Upper lobe of right lung (tissue), 1 donor: ENCODE results near the gene DMAC1. TPM values are rescaled to one million over a fixed set of nuclear protein-coding genes. Genes with fewer than 3 reads are reported as not detected.
A peak's percentile ranks its signal among the peaks of the same experiment; 100 is the strongest.

Source experiments
- ATAC-seq: fragments of 200-7000 bp; cut with Tn5 transposase; one replicate; pipeline ENCODE4 v1.9.1; 2020; ENCODE audit warnings: mild to moderate bottlenecking, moderate library complexity
- DNase-seq: peaks from one replicate; pipeline ENCODE4 v3.0.0-alpha.2; 2020
- H3K27ac ChIP-seq: fragments of 200-600 bp; one replicate; pipeline ENCODE4 v1.8.0; 2022
- H3K27me3 ChIP-seq: fragments of 200-600 bp; one replicate; pipeline ENCODE4 v1.8.0; 2022; ENCODE audit warnings: mild to moderate bottlenecking
- H3K36me3 ChIP-seq: fragments of 200-600 bp; one replicate; pipeline ENCODE4 v1.8.0; 2022
- H3K4me1 ChIP-seq: fragments of 200-600 bp; one replicate; pipeline ENCODE4 v1.8.0; 2022
- H3K4me3 ChIP-seq: fragments of 200-600 bp; one replicate; pipeline ENCODE4 v1.8.0; 2022; ENCODE audit warnings: mild to moderate bottlenecking
- H3K9me3 ChIP-seq: fragments of 200-600 bp; one replicate; pipeline ENCODE4 v1.8.0; 2022
- intact Hi-C: fragments of 100-400 bp; cut with DNase I; formaldehyde crosslinking; loops from one replicate; pipeline ENCODE4 v1.11.0; 2022
- total RNA-seq: library from RNA; stranded (reverse); fragmentation: NEBNext Ultra II Directional; extraction: Animal tissue kit (Norgen Biotek cat#: 25700); gene quantifications from one replicate; pipeline ENCODE4 v1.2.1, GENCODE V29; 2021
- TF ChIP-seq, protein P1 (sequence below): fragments of 200-600 bp; IDR thresholded peaks from one replicate; pipeline ENCODE4 v1.8.0; 2022; ENCODE audit warnings: antibody characterized with exemption
- donor health status: DM: no; HTN: yes; CAD: no; lungs with severe emphysema.

Gene DMAC1
- total RNA-seq, 1 donor from 2014 or later: 36.0 TPM

DNA sequence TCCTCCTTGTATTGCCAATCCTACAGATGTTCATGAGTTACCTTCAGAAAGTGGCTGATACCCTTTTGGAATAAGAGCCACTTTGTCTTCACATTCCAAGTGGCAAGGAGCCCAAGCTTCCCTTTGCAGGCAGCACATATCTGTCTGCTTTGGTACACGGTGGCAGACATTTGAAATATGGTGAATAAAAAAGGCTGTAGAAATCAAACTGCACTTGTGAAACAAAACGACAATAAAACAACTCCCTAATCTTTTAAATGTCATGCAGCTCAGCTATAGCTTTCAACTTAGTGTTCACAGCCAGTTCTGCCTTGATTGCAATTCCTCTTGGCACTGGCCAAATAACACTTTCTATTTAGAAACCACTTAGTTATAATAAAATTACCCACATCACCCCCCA lies 35.0 kb upstream of the DMAC1 start:
- no peak for ATAC-seq

DNA sequence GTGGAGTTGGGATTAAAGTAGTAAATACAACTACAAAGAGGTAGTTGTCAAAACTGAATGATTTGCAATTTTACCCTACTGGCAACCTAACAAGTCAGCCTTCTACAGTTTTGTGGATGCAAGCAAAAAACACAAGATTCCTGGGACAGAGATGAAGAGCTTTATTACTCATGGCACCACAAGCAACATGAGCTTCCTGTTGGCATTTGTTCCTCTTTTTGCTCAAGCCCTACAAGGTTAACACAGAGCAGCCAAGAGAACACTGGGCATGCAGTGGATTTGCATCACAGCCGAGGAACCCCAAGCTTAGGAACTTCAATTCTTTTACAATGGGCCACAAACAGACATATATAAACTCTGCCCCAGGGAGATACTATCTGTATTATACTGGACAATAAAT lies 28.8 kb upstream of the DMAC1 start:
- TF ChIP-seq, protein P1, sequence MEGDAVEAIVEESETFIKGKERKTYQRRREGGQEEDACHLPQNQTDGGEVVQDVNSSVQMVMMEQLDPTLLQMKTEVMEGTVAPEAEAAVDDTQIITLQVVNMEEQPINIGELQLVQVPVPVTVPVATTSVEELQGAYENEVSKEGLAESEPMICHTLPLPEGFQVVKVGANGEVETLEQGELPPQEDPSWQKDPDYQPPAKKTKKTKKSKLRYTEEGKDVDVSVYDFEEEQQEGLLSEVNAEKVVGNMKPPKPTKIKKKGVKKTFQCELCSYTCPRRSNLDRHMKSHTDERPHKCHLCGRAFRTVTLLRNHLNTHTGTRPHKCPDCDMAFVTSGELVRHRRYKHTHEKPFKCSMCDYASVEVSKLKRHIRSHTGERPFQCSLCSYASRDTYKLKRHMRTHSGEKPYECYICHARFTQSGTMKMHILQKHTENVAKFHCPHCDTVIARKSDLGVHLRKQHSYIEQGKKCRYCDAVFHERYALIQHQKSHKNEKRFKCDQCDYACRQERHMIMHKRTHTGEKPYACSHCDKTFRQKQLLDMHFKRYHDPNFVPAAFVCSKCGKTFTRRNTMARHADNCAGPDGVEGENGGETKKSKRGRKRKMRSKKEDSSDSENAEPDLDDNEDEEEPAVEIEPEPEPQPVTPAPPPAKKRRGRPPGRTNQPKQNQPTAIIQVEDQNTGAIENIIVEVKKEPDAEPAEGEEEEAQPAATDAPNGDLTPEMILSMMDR: no peak
- Histone ChIP-seq H3K9me3 (no peaks in the 10 kb centered on the region), H3K27ac (no peak overlapping the region), H3K4me3 (no peak overlapping the region), H3K27me3 (no peaks in the 10 kb centered on the region), H3K4me1 (no peaks in the 10 kb centered on the region), H3K36me3 (no peaks in the 10 kb centered on the region)
- intact Hi-C loops: no loop called here
- DNase-seq (no peak), ATAC-seq (peak; percentile 68)

More for the DNA sequence above, 35.0 kb upstream of the DMAC1 start:
- Histone ChIP-seq H3K9me3 (no peaks in the 10 kb centered on the region), H3K27me3 (no peaks in the 10 kb centered on the region), H3K4me3 (no peak overlapping the region), H3K27ac (no peak overlapping the region), H3K36me3 (no peaks in the 10 kb centered on the region), H3K4me1 (no peaks in the 10 kb centered on the region)
- no peak for DNase-seq
- TF ChIP-seq, protein P1: no peak
- intact Hi-C loops: no loop called here

DNA sequence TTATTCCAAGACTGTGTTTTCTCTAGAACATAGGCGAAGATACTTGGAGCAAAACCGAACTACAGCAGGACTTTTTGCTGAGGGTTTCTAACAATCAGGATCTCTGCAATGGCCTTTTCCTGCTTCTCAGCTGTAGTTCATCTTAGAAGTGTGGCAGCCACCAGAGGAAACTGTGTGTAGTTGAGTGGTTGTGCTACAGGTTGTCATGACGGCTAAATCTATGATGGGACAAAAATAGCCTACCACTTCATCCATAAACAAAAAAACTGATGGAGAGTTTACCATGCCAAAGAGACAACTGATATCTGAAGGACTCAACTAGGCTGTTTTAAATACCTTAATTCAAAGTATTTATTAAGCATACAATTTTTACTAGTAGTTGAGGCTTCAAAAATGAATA lies 28.2 kb upstream of the DMAC1 start:
- Histone ChIP-seq H3K4me3 (no peak overlapping the region), H3K27me3 (no peaks in the 10 kb centered on the region), H3K9me3 (no peaks in the 10 kb centered on the region), H3K27ac (no peak overlapping the region), H3K36me3 (no peaks in the 10 kb centered on the region), H3K4me1 (no peaks in the 10 kb centered on the region)
- intact Hi-C loops: no loop called here
- TF ChIP-seq, protein P1: no peak
- DNase-seq: no peak
- no peak for ATAC-seq

DNA sequence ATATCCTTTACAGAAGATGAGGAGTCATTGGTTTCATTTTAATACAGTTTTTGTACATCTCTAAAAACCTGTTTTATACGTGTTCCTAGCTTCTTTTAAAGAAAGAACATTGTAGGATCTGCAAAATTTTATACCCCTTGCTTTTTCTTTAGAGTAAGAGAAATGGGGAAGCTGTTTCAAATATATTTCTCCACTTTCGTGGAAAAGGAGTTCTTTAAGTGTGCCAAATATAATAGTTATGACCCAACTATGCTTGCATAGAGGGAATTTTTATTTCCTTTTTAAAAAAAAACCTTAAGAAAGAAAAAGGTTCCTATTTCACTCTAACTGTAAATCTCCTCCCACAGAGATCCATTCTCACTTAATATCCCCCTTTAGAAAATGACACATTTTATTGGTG lies 27.5 kb upstream of the DMAC1 start:
- intact Hi-C loops: no loop called here

DNA sequence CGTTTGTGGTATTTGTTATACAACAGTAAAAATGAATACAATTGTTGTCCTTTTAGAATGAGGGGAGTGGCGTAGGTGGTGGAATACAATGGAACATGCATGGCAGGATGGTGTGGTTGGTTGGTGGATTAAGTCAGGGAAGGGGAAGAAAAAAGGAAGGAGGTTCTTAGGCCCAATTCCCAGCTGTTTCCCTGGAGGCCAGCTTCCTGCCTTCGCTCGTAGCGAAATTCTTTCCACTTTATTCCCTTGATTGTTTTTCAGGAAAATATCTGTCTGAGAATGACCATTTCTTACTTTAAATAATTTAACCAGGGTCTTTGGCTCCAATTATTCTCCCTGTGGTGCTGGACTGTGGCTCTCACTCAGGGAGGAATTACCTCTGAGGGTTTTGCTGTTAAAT lies 24.1 kb upstream of the DMAC1 start:
- ATAC-seq (no peak), DNase-seq (no peak)
- Histone ChIP-seq H3K4me3 (no peak overlapping the region), H3K9me3 (no peaks in the 10 kb centered on the region), H3K27me3 (no peaks in the 10 kb centered on the region), H3K27ac (no peak overlapping the region), H3K36me3 (no peaks in the 10 kb centered on the region), H3K4me1 (no peaks in the 10 kb centered on the region)
- intact Hi-C loops: no loop called here
- TF ChIP-seq, protein P1: no peak

More for the DNA sequence above, 27.5 kb upstream of the DMAC1 start:
- no peak for ATAC-seq
- TF ChIP-seq, protein P1: no peak
- Histone ChIP-seq H3K9me3 (no peaks in the 10 kb centered on the region), H3K36me3 (no peaks in the 10 kb centered on the region), H3K4me3 (no peak overlapping the region), H3K27me3 (no peaks in the 10 kb centered on the region), H3K4me1 (no peaks in the 10 kb centered on the region), H3K27ac (no peak overlapping the region)
- no peak for DNase-seq

DNA sequence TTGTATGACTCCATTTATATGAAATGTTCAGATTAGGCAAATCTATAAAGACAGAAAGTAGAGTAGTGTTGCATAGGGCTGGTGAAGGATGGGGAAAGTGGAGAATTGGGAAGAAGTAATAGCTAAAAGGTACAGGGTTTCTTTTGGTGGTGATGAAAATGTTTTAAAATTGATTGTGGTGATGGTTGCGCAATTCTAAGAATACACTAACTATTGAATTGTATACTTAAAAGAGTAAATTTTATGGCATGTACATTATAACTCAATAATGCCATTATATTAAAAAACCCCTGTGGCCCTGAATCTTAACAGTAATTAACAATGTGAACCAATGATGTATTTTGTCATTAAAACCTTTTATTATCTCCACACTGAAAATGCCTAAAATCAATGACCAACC lies 20.4 kb upstream of the DMAC1 start:
- DNase-seq: no peak
- intact Hi-C loops: no loop called here
- ATAC-seq: no peak
- TF ChIP-seq, protein P1: no peak
- Histone ChIP-seq H3K9me3 (no peaks in the 10 kb centered on the region), H3K27me3 (no peaks in the 10 kb centered on the region), H3K36me3 (no peaks in the 10 kb centered on the region), H3K27ac (no peak overlapping the region), H3K4me1 (no peaks in the 10 kb centered on the region), H3K4me3 (no peak overlapping the region)
